ENCODE results near the gene KIF15. TPM values are rescaled to one million over a fixed set of nuclear protein-coding genes. Genes with fewer than 3 reads are reported as not detected.

The KIF15 gene
- polyA plus RNA-seq, 1 donor (not counting 4 experiments of a cell fraction or from before 2014, with no cell fraction given), result 2.8 TPM

- H3K9me3 ChIP-seq (ENCODE audit: control insufficient read depth, low read depth, low read length), result no peaks in the 10 kb centered on the region
- TF ChIP-seq EZH2 (IDR thresholded peaks at IDR 0.05; ENCODE audit: low read length) (no peak), CTCF (optimal IDR thresholded peaks at IDR 0.05 in 1 of 3, IDR thresholded peaks at IDR 0.05 in 1 of 3, conservative IDR thresholded peaks at IDR 0.05 in 1 of 3; ENCODE audit: extremely low read depth in 1 of 3, insufficient read depth in 2 of 3, low read length in 3 of 3) (no peak)
- H3K79me2 ChIP-seq (ENCODE audit: control insufficient read depth, insufficient read depth, low read length), result no peaks in the 10 kb centered on the region
- DNase-seq (ENCODE audit: low read depth, low spot score) (no peak), FAIRE-seq (no peak)
- dilution Hi-C loops (cut with MboI; ENCODE audit: extremely low pct_ligation_motif_present, low sequenced_read_pairs), result no loop called here
- H3K9me1 ChIP-seq (ENCODE audit: control insufficient read depth, extremely low read depth, insufficient read depth, low read length), result no peaks in the 10 kb centered on the region
- H3K9ac ChIP-seq (ENCODE audit: control insufficient read depth, extremely low read depth, insufficient read depth, low read length), result no peak overlapping the region
- H3K36me3 ChIP-seq (ENCODE audit: control insufficient read depth in 2 of 2, extremely low read depth in 1 of 2, insufficient read depth in 2 of 2, low read length in 2 of 2), result no peaks in the 10 kb centered on the region
- no peak overlapping the region for H3K27ac ChIP-seq (ENCODE audit: control insufficient read depth, insufficient read depth, low read length)
- no peaks in the 10 kb centered on the region for H3K27me3 ChIP-seq (ENCODE audit: control insufficient read depth, extremely low read depth, insufficient read depth, low read length)
- peaks cover 35% of the 10 kb centered on the region for H3K4me1 ChIP-seq (ENCODE audit: control insufficient read depth, extremely low read depth, insufficient read depth, low read length)
- H4K20me1 ChIP-seq (ENCODE audit: control insufficient read depth, extremely low read depth, insufficient read depth, low read length), result no peaks in the 10 kb centered on the region
- no peak overlapping the region for H3K4me2 ChIP-seq (ENCODE audit: control insufficient read depth, extremely low read depth, insufficient read depth, low read depth, low read length)
- H2AFZ ChIP-seq (ENCODE audit: control insufficient read depth, low read length), result no peak overlapping the region
- H3K4me3 ChIP-seq (ENCODE audit: control insufficient read depth in 2 of 3, extremely low read depth in 1 of 3, insufficient read depth in 2 of 3, low read depth in 1 of 3, low read length in 3 of 3), result no peak overlapping the region
Observed at GRCh38 chr3:44890852-44891251, 129.3 kb downstream of the KIF15 start.

DNA sequence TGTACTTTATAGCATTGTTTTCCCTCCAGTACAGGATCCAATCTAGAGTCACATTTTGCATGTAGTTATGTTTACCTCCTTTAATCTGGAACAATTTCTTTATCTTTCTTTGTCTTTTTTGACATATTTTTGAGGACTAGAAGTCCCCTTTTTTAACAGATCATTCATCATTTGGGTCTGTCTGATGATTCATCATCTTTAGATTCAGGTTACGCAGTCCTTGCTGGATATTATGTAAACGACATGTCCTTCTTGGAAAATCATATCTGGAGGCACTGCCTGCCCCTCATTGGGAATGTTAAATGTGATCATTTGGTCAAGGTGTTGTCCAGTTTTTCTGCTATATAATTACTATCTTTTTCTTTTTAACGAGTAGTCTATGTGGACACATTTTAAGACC, 131.1 kb downstream of the KIF15 start:
- no peaks in the 10 kb centered on the region for H3K9me1 ChIP-seq (ENCODE audit: control insufficient read depth, extremely low read depth, insufficient read depth, low read length)
- H3K4me2 ChIP-seq (ENCODE audit: control insufficient read depth, extremely low read depth, insufficient read depth, low read depth, low read length), result peak overlapping the region; percentile 29
- H3K27ac ChIP-seq (ENCODE audit: control insufficient read depth, insufficient read depth, low read length), result peak overlapping the region; percentile 88

More for the DNA sequence above, 131.1 kb downstream of the KIF15 start:
- DNase-seq (ENCODE audit: low read depth, low spot score) (no peak), FAIRE-seq (peak; percentile 75)
- H3K79me2 ChIP-seq (ENCODE audit: control insufficient read depth, insufficient read depth, low read length), result no peaks in the 10 kb centered on the region
- no peaks in the 10 kb centered on the region for H3K9me3 ChIP-seq (ENCODE audit: control insufficient read depth, low read depth, low read length)
- H3K27me3 ChIP-seq (ENCODE audit: control insufficient read depth, extremely low read depth, insufficient read depth, low read length), result no peaks in the 10 kb centered on the region
- no peak overlapping the region for H2AFZ ChIP-seq (ENCODE audit: control insufficient read depth, low read length)
- H3K9ac ChIP-seq (ENCODE audit: control insufficient read depth, extremely low read depth, insufficient read depth, low read length), result peak overlapping the region; percentile 45
- H3K4me1 ChIP-seq (ENCODE audit: control insufficient read depth, extremely low read depth, insufficient read depth, low read length), result peaks cover 16% of the 10 kb centered on the region
- no peak overlapping the region for H3K4me3 ChIP-seq (ENCODE audit: control insufficient read depth in 2 of 3, extremely low read depth in 1 of 3, insufficient read depth in 2 of 3, low read depth in 1 of 3, low read length in 3 of 3)
- no peaks in the 10 kb centered on the region for H3K36me3 ChIP-seq (ENCODE audit: control insufficient read depth in 2 of 2, extremely low read depth in 1 of 2, insufficient read depth in 2 of 2, low read length in 2 of 2)
- TF ChIP-seq CTCF (optimal IDR thresholded peaks at IDR 0.05 in 1 of 3, IDR thresholded peaks at IDR 0.05 in 1 of 3, conservative IDR thresholded peaks at IDR 0.05 in 1 of 3; ENCODE audit: extremely low read depth in 1 of 3, insufficient read depth in 2 of 3, low read length in 3 of 3), result no peak
- TF ChIP-seq EZH2 (IDR thresholded peaks at IDR 0.05; ENCODE audit: low read length), result no peak
- H4K20me1 ChIP-seq (ENCODE audit: control insufficient read depth, extremely low read depth, insufficient read depth, low read length), result no peaks in the 10 kb centered on the region
- dilution Hi-C loops (cut with MboI; ENCODE audit: extremely low pct_ligation_motif_present, low sequenced_read_pairs), result no loop called here
